Measurements from ENCODE around the gene METTL21C.

GRCh38 chr13:102693250-102693649 is 1.6 kb downstream of the METTL21C start:
- no peak for TF ChIP-seq GATA2 (IDR thresholded peaks at IDR 0.05; ENCODE audit: low read depth, low read length)
- no peak for TF ChIP-seq GATA3 (IDR thresholded peaks at IDR 0.05; ENCODE audit: low read depth, low read length)
